ENCODE data around the gene OR51A4.
"Not testable (repeated sequence)": the region's sequence is repeated elsewhere in the genome, so short reads cannot be mapped to it uniquely, and the experiment has no call there.

Gene OR51A4, protein sequence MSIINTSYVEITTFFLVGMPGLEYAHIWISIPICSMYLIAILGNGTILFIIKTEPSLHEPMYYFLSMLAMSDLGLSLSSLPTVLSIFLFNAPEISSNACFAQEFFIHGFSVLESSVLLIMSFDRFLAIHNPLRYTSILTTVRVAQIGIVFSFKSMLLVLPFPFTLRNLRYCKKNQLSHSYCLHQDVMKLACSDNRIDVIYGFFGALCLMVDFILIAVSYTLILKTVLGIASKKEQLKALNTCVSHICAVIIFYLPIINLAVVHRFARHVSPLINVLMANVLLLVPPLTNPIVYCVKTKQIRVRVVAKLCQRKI

GRCh38 chr11:4947505-4947904, at the start of gene OR51A4:
TSS of gene OR51A4 (minus strand) at chr11:4947605. CDS start at chr11:4947100, 505 bp downstream.
- DNase-seq (ENCODE audit: low read depth, low spot score), result no peak

DNA sequence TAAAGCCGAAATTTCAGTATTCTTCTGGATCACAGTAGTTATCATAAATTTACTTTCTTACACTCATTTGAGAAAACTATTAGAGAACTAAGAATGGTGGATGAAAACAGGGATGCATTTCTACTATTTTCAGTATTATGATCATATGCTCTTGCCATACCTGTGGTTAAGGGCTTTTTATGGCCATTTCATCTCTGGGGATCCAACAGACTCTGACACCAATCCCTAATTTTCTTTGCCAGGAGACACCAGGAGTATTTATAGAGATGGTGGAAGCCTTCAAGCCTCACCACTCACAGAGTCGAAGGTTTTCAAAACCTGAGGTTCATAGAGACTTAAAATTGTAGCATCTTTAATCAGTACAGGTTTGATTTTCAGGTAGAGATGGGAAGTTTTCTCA, 47.1 kb upstream of the OR51A4 start, which contains the start of gene OR51L1:
Gene OR51L1, plus strand, starts transcription at position 301 of the 400 bp plus-strand sequence. CDS start 4,132 bp downstream, outside the sequence.
- DNase-seq (ENCODE audit: low read depth, low spot score), result no peak

DNA sequence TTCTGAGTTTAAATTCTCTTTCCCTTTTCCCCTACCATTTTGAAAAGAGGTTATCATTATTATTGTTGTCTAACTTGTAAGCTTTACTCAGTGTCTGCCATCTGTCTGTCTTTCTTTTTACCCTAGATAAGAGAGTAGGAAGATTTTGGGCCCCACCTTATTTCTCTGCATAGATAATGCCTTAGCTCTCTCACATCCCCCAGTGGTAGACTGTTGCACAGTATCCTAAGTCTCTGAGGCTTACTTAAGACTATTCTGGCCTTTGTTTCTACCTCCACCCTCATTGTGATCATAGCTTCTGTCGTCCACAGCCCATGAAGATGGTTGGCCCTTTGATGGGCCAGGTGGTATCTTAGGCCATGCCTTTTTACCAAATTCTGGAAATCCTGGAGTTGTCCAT, 43.7 kb upstream of the OR51A4 start:
- no peak for DNase-seq (ENCODE audit: low read depth, low spot score)

GRCh38 chr11:4983841-4984240, 36.4 kb upstream of the OR51A4 start:
- DNase-seq (ENCODE audit: low read depth, low spot score), result no peak

DNA sequence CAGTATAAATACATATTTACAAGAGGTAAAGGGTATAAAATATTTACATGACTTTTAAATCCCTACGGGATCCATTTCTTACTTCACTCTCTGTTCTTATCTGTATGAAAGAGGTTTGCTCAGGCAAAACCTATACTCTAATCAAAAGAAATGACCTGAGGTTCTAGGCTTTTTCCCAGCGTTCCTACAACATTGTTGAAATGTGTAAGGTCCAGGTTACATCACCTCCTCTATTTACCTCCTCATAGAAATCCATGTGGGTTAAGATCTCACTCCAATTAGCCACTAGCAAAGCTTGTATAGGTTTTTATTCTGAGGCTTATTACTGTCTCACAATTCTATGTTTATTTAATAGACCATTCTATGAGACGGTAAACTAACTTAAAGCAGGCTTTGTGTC, 35.3 kb upstream of the OR51A4 start:
- no peak for DNase-seq (ENCODE audit: low read depth, low spot score)

DNA sequence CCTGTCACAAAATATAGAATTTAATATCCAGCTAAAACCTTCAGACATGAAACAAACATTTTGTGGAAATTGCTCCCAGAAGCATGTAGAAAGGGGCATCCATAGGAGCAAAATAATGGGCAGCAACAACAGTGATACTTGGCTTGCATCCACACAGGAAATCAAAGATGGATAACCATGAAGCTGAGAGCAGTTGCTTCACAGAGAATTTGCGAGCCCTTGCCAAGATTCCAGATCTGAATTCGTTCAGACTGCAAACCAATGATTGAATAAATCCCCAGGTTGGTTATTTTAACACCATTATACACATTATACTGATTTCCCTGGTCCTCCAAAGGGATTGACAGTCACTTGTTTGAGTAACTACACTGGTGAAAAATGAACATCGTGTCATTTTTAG, 31.6 kb upstream of the OR51A4 start:
- DNase-seq (ENCODE audit: low read depth, low spot score), result no peak

GRCh38 chr11:4975436-4975835, 28.0 kb upstream of the OR51A4 start:
- DNase-seq (ENCODE audit: low read depth, low spot score), result no peak

GRCh38 chr11:4962816-4963215, 15.4 kb upstream of the OR51A4 start:
- no peak for DNase-seq (ENCODE audit: low read depth, low spot score)

- DNase-seq (ENCODE audit: low read depth, low spot score), result no peak
These were observed 13.5 kb upstream of the OR51A4 start for GRCh38 chr11:4960877-4961276.

DNA sequence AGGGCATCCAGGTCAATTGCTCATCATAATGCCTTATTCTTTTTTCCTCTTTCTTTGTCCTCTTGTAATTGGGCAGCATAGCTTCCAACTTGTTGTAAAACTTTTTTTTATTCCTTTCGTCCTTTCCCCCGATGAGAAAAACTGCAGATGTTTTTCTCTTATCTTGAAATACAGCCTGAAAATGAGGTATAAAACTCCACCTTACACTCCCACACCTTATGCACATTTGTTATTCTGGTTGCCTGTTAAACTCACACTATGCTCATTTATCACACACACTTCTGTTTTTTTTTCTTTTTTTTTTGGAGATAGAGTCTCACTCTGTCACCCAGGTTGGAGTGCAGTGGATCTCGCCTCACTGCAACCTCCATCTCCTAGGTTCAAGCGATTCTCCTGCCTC, 10.0 kb upstream of the OR51A4 start:
- DNase-seq (ENCODE audit: low read depth, low spot score), result no peak

GRCh38 chr11:4955613-4956012, 8.2 kb upstream of the OR51A4 start, which contains the start of gene OR51A2:
TSS of gene OR51A2 (minus strand) at chr11:4955713. CDS start at chr11:4955713, 0 bp downstream.
- DNase-seq (ENCODE audit: low read depth, low spot score), result not testable (repeated sequence)

- no peak for DNase-seq (ENCODE audit: low read depth, low spot score)
These were observed 10.7 kb downstream of the OR51A4 start for GRCh38 chr11:4936745-4937144.

DNA sequence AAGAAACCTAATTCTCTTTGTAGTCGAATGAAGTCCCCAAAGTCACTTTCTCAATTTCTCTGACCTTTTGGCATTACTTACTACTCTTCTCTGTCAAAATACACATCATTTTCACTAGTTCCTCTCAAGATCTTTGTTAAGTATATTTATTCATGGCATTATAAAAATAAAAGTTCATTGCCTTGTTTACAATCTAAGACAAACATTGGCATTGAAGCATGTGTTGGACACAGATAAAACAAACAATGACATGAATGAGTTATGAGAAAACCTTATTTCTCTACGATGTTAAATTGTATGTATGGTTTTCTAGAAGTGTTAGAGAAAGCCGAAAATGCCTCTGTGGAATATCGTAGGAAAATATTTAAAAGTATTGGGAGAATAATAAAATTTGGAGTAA, 14.7 kb downstream of the OR51A4 start:
- DNase-seq (ENCODE audit: low read depth, low spot score), result no peak

DNA sequence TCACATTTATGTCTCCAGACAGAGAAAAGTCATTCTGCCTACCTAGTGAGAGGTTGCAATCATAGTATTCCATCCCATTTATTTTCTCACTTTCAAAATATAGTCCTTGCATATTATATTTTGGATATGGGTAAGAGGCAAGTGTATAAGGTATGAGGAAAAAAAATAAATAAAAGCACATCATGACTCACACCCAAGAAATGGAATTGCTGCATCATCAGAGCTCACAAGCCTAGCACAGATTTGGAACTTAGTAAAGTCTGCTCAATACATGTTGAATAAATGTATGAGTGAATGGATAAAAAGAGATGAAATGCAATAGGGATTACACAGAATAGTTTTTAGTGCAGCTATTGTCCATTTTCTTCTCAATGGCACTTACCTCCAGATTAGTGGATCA, 20.8 kb downstream of the OR51A4 start:
- DNase-seq (ENCODE audit: low read depth, low spot score), result no peak

- DNase-seq (ENCODE audit: low read depth, low spot score), result no peak
These were observed 23.2 kb downstream of the OR51A4 start, which contains the start of gene OR51G1 for GRCh38 chr11:4924239-4924638. TSS of gene OR51G1 (minus strand) at chr11:4924339. CDS start at chr11:4924339, 0 bp downstream.

- no peak for DNase-seq (ENCODE audit: low read depth, low spot score)
These were observed 25.1 kb downstream of the OR51A4 start for GRCh38 chr11:4922304-4922703.

- no peak for DNase-seq (ENCODE audit: low read depth, low spot score)
These were observed 25.6 kb downstream of the OR51A4 start for GRCh38 chr11:4921796-4922195.

DNA sequence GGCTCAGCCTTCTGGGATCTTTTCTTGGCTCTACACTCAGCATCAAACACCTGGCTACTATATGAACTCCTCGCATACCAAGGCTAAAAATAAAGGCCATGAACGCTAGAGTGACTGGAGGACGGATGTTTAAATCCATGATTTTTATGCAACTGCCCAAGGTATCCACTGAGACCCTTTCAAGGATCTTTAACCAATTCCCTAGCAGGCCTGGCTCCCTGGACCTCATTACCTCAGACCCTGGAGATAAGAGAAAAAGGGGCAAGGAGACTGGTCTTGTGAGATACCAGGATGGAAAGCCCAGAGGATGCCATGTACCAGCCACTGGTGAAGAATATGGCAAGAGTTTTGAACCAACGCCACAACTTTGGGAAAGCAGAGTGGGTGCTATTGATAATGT, 28.2 kb downstream of the OR51A4 start, which contains the start of gene OR51G2:
Gene OR51G2, minus strand, starts transcription at position 101 of the 400 bp plus-strand sequence. CDS start 3,687 bp downstream, outside the sequence.
- DNase-seq (ENCODE audit: low read depth, low spot score), result no peak

DNA sequence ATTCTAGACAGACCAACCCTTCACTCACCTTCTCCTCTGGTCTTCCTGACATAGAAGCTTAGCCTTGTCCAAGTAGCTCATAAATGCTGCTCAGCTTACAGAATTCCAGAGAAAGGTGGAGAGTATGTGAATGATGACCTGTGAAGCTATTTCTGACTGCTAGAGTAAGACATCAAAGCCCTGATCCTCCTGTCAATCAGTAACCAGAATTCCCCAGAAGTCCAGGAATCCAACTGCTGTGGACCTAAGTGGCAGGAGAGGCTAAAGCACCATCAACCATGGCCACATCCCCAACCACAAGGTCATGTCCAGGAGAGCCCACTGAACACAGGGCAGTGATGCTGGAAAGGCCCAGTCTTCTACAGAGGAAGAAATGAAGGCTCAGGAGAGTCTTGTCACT, 30.8 kb downstream of the OR51A4 start:
- no peak for DNase-seq (ENCODE audit: low read depth, low spot score)

DNA sequence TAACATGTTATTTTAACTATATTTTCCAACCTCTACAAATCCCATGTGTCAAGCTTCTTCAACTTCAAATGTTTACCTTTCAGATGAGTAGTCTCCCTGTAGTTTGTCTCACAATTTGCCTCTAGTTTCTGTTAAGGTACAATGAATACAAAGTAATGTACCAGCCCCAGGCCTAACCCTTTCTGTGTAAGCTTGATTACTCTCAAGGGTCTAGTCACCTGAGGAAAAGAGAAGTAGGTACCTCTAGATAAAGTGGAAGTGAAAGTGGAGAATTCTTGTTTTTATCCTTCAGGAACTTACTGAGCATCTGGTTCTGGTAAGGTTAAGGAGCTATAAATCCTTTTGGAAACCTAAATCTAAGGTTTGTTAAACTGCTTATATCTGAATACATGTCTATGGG, 43.9 kb downstream of the OR51A4 start, which contains the start of gene OR51A7:
Gene OR51A7, plus strand, starts transcription at position 300 of the 400 bp plus-strand sequence. CDS start 3,587 bp downstream, outside the sequence.
- no peak for DNase-seq (ENCODE audit: low read depth, low spot score)

Measured in astrocyte of the hippocampus (primary cell).